K562 (cell line): ENCODE measurements around the gene RALY. TPM values are rescaled to one million over a fixed set of nuclear protein-coding genes. Genes with fewer than 3 reads are reported as not detected.
A peak's percentile ranks its signal among the peaks of the same experiment; 100 is the strongest.

Experiments used
- AFF1 ChIP-seq, 2 experiments: fragments of 450-650 bp; IDR thresholded peaks; 2 replicates each; pipeline ENCODE4 v1.6.1; 2018; ENCODE audit warnings: mild to moderate bottlenecking in 2 of 2, low read depth in 1 of 2; ENCODE audit not compliant: partially characterized antibody in 2 of 2
- ELF2 ChIP-seq: fragments of 250-450 bp; sonication (Bioruptor Pico); IDR thresholded peaks from 2 replicates; pipeline ENCODE4 v1.5.0; 2021; ENCODE audit warnings: mild to moderate bottlenecking
- HDAC3 ChIP-seq: fragments of 450-650 bp; IDR thresholded peaks from 2 replicates; pipeline ENCODE4 v1.6.1; 2018; ENCODE audit warnings: borderline replicate concordance, mild to moderate bottlenecking, moderate library complexity; ENCODE audit not compliant: partially characterized antibody
- MLLT1 ChIP-seq, 2 experiments: fragments of 450-650 bp; IDR thresholded peaks; 2 replicates each; pipeline ENCODE4 v1.6.1; 2016
- PHTF2 ChIP-seq: fragments of 250-450 bp; sonication (Bioruptor Pico); IDR thresholded peaks from 2 replicates; pipeline ENCODE4 v1.5.0; 2021; ENCODE audit warnings: mild to moderate bottlenecking
- RBBP5 ChIP-seq: fragments of 200-600 bp; sonication (generic); IDR thresholded peaks from 2 replicates; pipeline ENCODE4 v1.6.1; 2012; ENCODE audit warnings: borderline replicate concordance, mild to moderate bottlenecking, low read length, control low read depth, inconsistent platforms; ENCODE audit not compliant: insufficient read depth, poor library complexity, severe bottlenecking
- RFX1 ChIP-seq: fragments of 450-650 bp; IDR thresholded peaks from 2 replicates; pipeline ENCODE4 v1.6.1; 2016; ENCODE audit warnings: mild to moderate bottlenecking, moderate library complexity
- SMC3 ChIP-seq: conservative IDR thresholded peaks from 2 replicates; pipeline ENCODE4 v1.6.1; 2011; ENCODE audit warnings: low read depth, low read length, improper control_type of control experiment; ENCODE audit not compliant: insufficient read depth
- TGIF2 ChIP-seq: sonication (generic); formaldehyde crosslinking; IDR thresholded peaks from 2 replicates; pipeline ENCODE4 v1.8.1; 2022; ENCODE audit warnings: mild to moderate bottlenecking, missing genetic modification reagents, moderate library complexity
- ZFX ChIP-seq: sonication (generic); formaldehyde crosslinking; IDR thresholded peaks from 2 replicates; pipeline ENCODE4 v1.8.0; 2022; ENCODE audit warnings: mild to moderate bottlenecking, missing genetic modification reagents, moderate library complexity
- ZNF175 ChIP-seq: fragments of 200-800 bp; sonication (Bioruptor generic); IDR thresholded peaks from 2 replicates; pipeline ENCODE4 v1.6.1; 2016; ENCODE audit warnings: low read depth, mild to moderate bottlenecking, missing genetic modification characterization, missing compliant biosample characterization
- ZNF57 ChIP-seq: fragments of 450-650 bp; formaldehyde crosslinking; IDR thresholded peaks from 2 replicates; pipeline ENCODE4 v1.4.0; 2020; ENCODE audit warnings: mild to moderate bottlenecking, moderate library complexity
- ZNF717 ChIP-seq: fragments of 250-450 bp; sonication (Bioruptor Pico); IDR thresholded peaks from 2 replicates; pipeline ENCODE4 v1.5.0; 2021
- polyA plus RNA-seq, 8 experiments: library from polyadenylated mRNA; depleted of rRNA in 4 of 8; stranded (reverse) in 5 of 8; unstranded in 3 of 8; fragments of >200 nt; fragmentation: Nextera tagmentation in 2 of 8; fragmentation: Illumina TruSeq in 1 of 8; extraction: Ambion mirVana in 2 of 8; extraction: Trizol in 1 of 8; gene quantifications; 2 replicates each; pipeline versions ENCODE4 v1.2.1 to v1.2.3, GENCODE V29; 2011 to 2014; ENCODE audit warnings: inconsistent platforms in 1 of 8, missing spikeins in 1 of 8
- total RNA-seq, 7 experiments: library from RNA; depleted of rRNA in 6 of 7; stranded (reverse); fragments of >200 nt in 6 of 7; fragmentation: Illumina TruSeq in 2 of 7; extraction: Trizol in 2 of 7; gene quantifications; 2 replicates each; pipeline versions ENCODE4 v1.2.1 to v1.2.3, GENCODE V29; 2011 to 2021; ENCODE audit warnings: low replicate concordance in 1 of 7
- TF ChIP-seq, protein P1 (sequence below): fragments of 250-450 bp; sonication (Bioruptor Pico); IDR thresholded peaks from 2 replicates; pipeline ENCODE4 v1.4.0; 2020

The RALY gene
- total and polyA plus RNA-seq, 9 of the 15 experiments (the other 6 are each of a cell fraction or from before 2014, with no cell fraction given), result 0.80 to 207 (median 128) TPM

- TF ChIP-seq ELF2 (CRISPR knock-in tag), result no peak
- peak; percentile 42 for TF ChIP-seq RFX1
- no peak for TF ChIP-seq ZNF717 (CRISPR knock-in tag)
- TF ChIP-seq HDAC3, result no peak
- TF ChIP-seq SMC3, result no peak
- TF ChIP-seq ZNF175 (CRISPR knock-in tag), result no peak
- TF ChIP-seq TGIF2 (CRISPR knock-in tag), result no peak
- no peak for TF ChIP-seq RBBP5
- TF ChIP-seq ZNF57 (CRISPR knock-in tag), result no peak
- TF ChIP-seq PHTF2, result no peak
- TF ChIP-seq MLLT1 (IDR thresholded peaks at IDR 0.05), result no peak
- TF ChIP-seq AFF1 (IDR thresholded peaks at IDR 0.05; ENCODE audit: low read depth in 1 of 2, partially characterized antibody in 2 of 2), result peak in 1 of 2 experiments; percentile 81
- TF ChIP-seq, protein P1, sequence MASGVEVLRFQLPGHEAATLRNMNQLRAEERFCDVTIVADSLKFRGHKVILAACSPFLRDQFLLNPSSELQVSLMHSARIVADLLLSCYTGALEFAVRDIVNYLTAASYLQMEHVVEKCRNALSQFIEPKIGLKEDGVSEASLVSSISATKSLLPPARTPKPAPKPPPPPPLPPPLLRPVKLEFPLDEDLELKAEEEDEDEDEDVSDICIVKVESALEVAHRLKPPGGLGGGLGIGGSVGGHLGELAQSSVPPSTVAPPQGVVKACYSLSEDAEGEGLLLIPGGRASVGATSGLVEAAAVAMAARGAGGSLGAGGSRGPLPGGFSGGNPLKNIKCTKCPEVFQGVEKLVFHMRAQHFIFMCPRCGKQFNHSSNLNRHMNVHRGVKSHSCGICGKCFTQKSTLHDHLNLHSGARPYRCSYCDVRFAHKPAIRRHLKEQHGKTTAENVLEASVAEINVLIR (CRISPR knock-in tag), result no peak
- TF ChIP-seq ZFX (CRISPR knock-in tag), result no peak
Measured at GRCh38 chr20:34010405-34010931, 16.8 kb downstream of the RALY start (continued).
